ENCODE results near the gene GADL1.

Gene GADL1

GRCh38 chr3:30795176-30795575 is 99.3 kb downstream of the GADL1 start:
- DNase-seq, result no peak

- no peak for DNase-seq
These were observed 100.7 kb downstream of the GADL1 start for GRCh38 chr3:30793740-30794139.

DNA sequence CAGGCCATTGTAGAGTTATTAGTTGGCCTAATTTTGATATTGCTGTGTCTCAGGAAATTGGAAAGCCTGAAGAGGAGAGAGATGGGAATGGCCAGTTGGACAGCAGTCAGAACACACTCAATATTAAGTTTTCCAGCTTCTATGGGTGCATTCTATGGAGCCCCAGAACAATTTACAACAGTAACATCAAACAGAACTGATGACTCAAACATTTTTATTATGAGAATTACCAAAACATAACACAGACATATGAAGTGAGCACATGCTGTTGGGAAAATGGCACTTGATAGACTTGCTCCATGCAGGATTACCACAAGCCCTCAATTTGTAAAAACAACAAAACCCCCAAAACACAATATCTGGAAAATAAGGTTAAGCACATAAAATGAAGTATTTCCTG is 104.3 kb downstream of the GADL1 start:
- DNase-seq, result no peak

DNA sequence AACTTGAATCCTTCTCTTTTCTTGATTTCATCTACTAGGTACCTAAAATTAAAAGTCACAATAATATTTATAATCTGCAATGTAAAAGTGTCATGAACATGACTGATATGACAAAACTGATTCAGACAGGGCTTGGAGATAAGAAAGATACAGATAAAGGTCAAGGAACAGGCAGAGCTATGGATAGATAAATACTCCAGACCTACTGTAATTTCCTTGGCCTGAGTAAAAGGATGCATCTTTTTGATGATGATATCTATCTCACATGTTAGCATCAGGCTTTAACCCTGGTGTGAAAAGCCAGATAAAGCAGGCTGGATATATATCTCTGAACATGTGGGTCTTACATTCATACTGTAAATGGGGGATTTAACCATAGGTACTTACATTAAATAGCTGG is 108.1 kb downstream of the GADL1 start:
- DNase-seq, result no peak

GRCh38 chr3:30779686-30780287 is 114.7 kb downstream of the GADL1 start:
- DNase-seq, result peak; percentile 66

DNA sequence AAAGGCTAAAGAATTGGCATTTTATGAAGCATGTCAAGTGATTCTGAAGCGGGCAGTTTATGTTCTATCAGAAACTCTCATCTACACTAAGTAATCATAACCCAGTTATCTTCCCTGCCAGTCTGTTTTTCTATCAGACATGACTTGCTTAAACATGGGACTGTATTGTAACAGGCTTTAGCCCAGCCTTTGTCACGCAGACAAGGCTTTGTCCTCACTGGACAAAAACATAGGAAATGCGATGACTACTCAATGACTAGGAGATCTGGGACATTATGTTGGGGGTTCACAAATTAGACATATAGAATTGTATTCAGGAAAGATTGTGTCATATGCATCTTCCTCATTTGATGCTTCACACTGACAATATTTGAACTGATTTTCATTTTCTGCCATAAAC is 115.5 kb downstream of the GADL1 start:
- DNase-seq, result no peak

DNA sequence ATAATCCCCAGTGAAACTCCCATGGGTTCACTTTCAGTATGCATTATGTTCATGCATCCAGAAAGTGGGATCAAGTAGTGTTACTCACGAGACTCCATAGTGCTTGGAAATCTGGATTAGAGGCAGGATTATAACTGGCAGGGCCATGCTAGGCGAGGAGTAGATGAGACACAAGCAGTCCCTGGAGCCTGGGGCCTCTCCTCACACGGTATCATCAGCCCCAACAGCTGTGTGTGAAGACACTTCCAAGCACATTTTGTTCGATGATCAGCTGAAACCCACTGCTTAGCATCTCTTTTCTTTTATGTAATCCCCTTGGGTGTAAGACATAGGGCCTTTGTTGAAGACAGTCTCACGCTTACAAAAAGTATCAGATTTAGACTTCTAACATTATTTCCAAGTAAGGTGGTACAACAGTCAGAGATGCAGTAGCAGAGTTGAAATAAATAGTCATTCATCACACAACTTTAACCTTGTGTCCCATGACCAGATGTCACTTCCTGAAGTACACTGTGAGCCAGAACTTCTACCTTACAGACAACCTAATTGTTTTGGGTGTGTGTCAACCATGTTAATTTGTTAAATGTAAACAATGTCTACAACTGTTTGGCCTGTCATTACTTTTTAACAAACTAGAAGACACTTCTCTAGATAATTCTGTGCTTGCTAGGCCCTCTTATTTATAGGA is 116.9 kb downstream of the GADL1 start:
- DNase-seq, result peak; percentile 68

GRCh38 chr3:30776186-30776815 is 118.2 kb downstream of the GADL1 start:
- DNase-seq, result no peak

- peak; percentile 75 for DNase-seq
These were observed 119.4 kb downstream of the GADL1 start for GRCh38 chr3:30775040-30775439.

- no peak for DNase-seq
These were observed 120.4 kb downstream of the GADL1 start for GRCh38 chr3:30774062-30774461.

GRCh38 chr3:30770387-30770786 is 124.1 kb downstream of the GADL1 start:
- no peak for DNase-seq

- peak; percentile 70 for DNase-seq
These were observed 125.5 kb downstream of the GADL1 start for GRCh38 chr3:30768703-30769550.

DNA sequence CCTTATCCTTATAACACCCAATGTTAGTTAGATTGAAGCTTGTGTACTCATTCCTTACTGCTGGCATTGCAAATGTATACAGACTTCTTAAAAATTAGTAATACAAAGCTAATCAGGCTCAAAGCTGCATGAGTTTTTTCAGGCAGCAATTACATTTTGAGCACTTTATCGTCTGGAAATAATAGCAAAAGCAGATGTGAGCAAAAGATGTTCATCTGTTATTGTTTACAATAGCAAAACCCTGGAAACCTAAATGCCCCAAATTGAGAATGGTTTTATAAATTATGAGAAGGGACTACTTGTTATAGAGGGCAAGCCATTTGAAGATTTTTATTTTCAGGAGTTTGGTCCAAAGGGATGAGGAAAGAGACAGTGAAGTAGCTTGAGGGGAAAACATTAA is 126.4 kb downstream of the GADL1 start:
- no peak for DNase-seq

DNA sequence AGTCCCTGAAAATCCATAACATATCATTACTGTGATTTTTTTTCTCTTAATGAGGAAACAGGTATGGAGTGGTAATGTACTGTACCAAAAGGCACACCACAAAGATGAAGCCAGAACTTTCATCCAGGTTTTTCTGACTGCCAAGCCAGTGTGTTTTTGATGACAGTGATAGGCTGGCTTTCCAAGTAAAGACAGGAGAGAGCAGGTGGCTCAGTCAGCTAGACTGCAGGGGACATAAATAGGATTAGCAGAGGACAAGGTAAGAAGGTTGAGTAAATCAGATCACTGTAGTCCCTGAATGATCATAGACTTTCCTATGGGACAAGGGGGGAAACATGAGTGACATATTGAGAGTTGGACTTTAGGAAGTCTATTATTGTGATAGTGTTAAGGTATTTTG is 127.9 kb downstream of the GADL1 start:
- DNase-seq, result peak; percentile 86

DNA sequence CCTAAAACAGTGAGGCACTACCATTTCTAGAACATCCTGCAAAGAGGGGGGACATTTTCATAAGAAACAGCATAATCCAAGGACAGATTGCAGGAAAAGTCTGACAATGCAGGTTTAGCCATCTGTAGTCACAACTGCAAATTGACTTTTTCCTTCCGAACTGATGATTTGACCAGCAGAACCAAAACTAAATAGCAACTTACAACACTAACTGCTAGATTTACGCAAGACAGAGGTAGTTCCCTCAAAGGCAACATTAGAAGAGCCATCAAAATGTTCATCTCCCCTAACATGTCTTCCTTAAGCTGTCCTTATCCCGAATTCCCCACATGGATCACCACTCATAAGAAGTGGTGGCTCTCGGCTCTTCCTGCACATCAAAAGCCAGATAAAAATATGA is 129.6 kb downstream of the GADL1 start:
- DNase-seq, result no peak

- no peak for DNase-seq
These were observed 130.2 kb downstream of the GADL1 start for GRCh38 chr3:30764281-30764680.

- no peak for DNase-seq
These were observed 133.1 kb downstream of the GADL1 start for GRCh38 chr3:30761374-30761773.

- DNase-seq, result no peak
These were observed 133.7 kb downstream of the GADL1 start for GRCh38 chr3:30760737-30761136.

- no peak for DNase-seq
These were observed 134.3 kb downstream of the GADL1 start for GRCh38 chr3:30760040-30760695.

DNA sequence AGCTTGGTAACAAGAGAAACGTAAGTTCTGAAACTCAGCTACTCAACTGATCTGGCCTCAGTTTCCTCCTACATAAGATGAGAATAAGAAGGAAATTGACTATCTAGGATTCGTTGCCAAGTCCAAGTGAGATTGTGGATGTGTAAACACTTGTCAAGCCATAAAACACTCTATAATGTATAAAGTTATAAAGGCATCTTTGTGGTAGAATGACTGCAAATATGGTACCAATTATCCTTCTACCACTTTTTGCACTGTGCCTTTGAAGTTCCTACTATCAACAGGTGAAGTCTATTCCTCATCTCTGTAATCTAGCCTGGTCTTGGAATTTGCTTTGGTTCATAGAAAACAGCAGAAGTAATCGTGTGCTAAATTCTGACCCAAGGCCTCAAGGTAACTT is 138.2 kb downstream of the GADL1 start:
- no peak for DNase-seq

- DNase-seq, result no peak
These were observed 140.0 kb downstream of the GADL1 start for GRCh38 chr3:30754426-30754825.

GRCh38 chr3:30753766-30754165 is 140.7 kb downstream of the GADL1 start:
- no peak for DNase-seq

GRCh38 chr3:30752970-30753369 is 141.5 kb downstream of the GADL1 start:
- DNase-seq, result no peak
